ENCODE results near the gene CLCN6. TPM values are rescaled to one million over a fixed set of nuclear protein-coding genes. Genes with fewer than 3 reads are reported as not detected.

The CLCN6 gene
- total RNA-seq, 1 experiment from 2014 or later = 6.1 TPM

DNA sequence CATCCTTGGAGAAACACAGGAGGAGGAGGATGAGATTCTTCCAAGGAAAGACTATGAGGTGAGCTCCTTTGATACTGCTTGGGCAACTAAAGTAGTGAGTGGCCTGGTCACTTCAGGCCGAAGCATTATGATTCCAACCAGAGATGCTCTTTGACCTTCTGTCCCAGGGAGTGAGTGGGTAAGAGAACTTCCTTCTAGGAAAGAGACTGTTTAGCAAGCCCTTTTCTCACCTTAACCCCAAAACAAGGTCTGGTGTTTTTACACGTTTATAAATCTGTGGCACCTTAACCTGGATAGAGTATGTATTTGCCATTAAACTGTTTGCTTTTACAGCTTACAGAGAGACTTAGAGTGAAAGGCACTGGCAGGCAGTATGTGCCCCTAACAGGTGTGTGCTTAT is 1.1 kb downstream of the CLCN6 start:
- TF ChIP-seq EZH2phosphoT487 (IDR thresholded peaks at IDR 0.05; ENCODE audit: borderline replicate concordance, low read length) (no peak), CTCF (conservative IDR thresholded peaks at IDR 0.05; ENCODE audit: low read depth, low read length) (no peak), EZH2 (IDR thresholded peaks at IDR 0.05; ENCODE audit: low read length, unreplicated experiment) (no peak)
- no peaks in the 10 kb centered on the region for H3K9me2 ChIP-seq (replicated peaks; ENCODE audit: low read length)
- H3K4me1 ChIP-seq (ENCODE audit: insufficient read depth, low read length) = peaks cover 48% of the 10 kb centered on the region
- POLR2A ChIA-PET (ENCODE audit: unreplicated experiment) = interaction anchor here (0.7 kb wide), 2 partner anchors 49 to 175 kb away, joined by 4 read pairs; no protein-coding TSS in a partner anchor
- H3K79me2 ChIP-seq (ENCODE audit: low read length) = peaks cover 22% of the 10 kb centered on the region
- H3K4me3 ChIP-seq (ENCODE audit: low read length) = peak overlapping the region; percentile 83
- BruUV-seq (replicated peaks) = no TSS peak
- intact Hi-C loops (cut with micrococcal nuclease) = loop anchor here (5.0 kb wide), 1 partner anchor 70 kb away; the partner anchor contains the start of gene AGTRAP
- CTCF ChIA-PET = interaction anchor here (0.6 kb wide), 1 partner anchor 22 kb away, joined by 3 read pairs; no protein-coding TSS in a partner anchor
- no peaks in the 10 kb centered on the region for H3K27me3 ChIP-seq (ENCODE audit: low read length)
- peaks cover 2% of the 10 kb centered on the region; the same call in 1 of the 2 replicates for H3K36me3 ChIP-seq (ENCODE audit: low read depth, low read length)
- H3K4me2 ChIP-seq (ENCODE audit: low read length) = peak overlapping the region; percentile 93
- no peaks in the 10 kb centered on the region for H3K9me3 ChIP-seq (ENCODE audit: low read length)
- no peak for DNase-seq
- peak overlapping the region; percentile 85 for H3K9ac ChIP-seq (ENCODE audit: low read length)
- H3K27ac ChIP-seq (ENCODE audit: low read length) = peak overlapping the region; percentile 82; the same call in 1 of the 2 replicates
- no peaks in the 10 kb centered on the region for H3F3A ChIP-seq (ENCODE audit: low read length, unreplicated experiment)
- H4K20me1 ChIP-seq (ENCODE audit: low read length) = no peaks in the 10 kb centered on the region
- ATAC-seq = no peak
- no peak overlapping the region for H2AFZ ChIP-seq (ENCODE audit: low read length)

DNA sequence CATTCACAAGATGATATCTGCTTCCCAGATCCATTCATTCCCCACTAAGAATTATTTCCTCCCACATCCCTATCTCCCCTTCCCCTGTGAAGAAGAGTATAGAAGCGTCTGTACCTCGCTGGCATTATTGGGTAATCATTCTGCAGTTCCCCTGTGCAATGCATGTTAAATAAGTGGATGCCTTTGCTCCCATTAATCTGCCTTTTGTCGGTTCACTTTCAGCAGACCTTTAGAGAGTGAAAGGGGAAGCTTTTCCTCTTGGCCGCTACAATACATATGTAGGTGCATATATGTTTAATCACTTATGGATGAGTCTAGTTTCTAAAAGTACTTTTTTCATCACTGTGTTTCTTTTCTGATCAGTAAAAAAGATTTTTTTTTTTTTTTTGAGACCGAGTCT is 7.0 kb downstream of the CLCN6 start:
- H3K27me3 ChIP-seq (ENCODE audit: low read length) = no peaks in the 10 kb centered on the region
- ChIA-PET CTCF (no interaction called here), POLR2A (ENCODE audit: unreplicated experiment) (no interaction called here)
- H3F3A ChIP-seq (ENCODE audit: low read length, unreplicated experiment) = no peaks in the 10 kb centered on the region
- BruUV-seq (replicated peaks) = no TSS peak
- H2AFZ ChIP-seq (ENCODE audit: low read length) = no peak overlapping the region
- no peaks in the 10 kb centered on the region for H3K9me2 ChIP-seq (replicated peaks; ENCODE audit: low read length)
- H3K79me2 ChIP-seq (ENCODE audit: low read length) = peaks cover 6% of the 10 kb centered on the region; the same call in 1 of the 2 replicates
- DNase-seq = no peak
- no peak overlapping the region for H3K4me2 ChIP-seq (ENCODE audit: low read length)
- H3K4me1 ChIP-seq (ENCODE audit: insufficient read depth, low read length) = peaks cover 5% of the 10 kb centered on the region; the same call in 1 of the 2 replicates
- no peak for ATAC-seq
- H3K27ac ChIP-seq (ENCODE audit: low read length) = no peak overlapping the region
- peaks cover 14% of the 10 kb centered on the region; the same call in 1 of the 2 replicates for H3K36me3 ChIP-seq (ENCODE audit: low read depth, low read length)
- TF ChIP-seq EZH2phosphoT487 (IDR thresholded peaks at IDR 0.05; ENCODE audit: borderline replicate concordance, low read length) = no peak
- TF ChIP-seq CTCF (conservative IDR thresholded peaks at IDR 0.05; ENCODE audit: low read depth, low read length) = no peak
- no peak for TF ChIP-seq EZH2 (IDR thresholded peaks at IDR 0.05; ENCODE audit: low read length, unreplicated experiment)
- H3K9ac ChIP-seq (ENCODE audit: low read length) = no peak overlapping the region
- H4K20me1 ChIP-seq (ENCODE audit: low read length) = no peaks in the 10 kb centered on the region
- intact Hi-C loops (cut with micrococcal nuclease) = no loop called here
- H3K4me3 ChIP-seq (ENCODE audit: low read length) = no peak overlapping the region
- no peaks in the 10 kb centered on the region for H3K9me3 ChIP-seq (ENCODE audit: low read length)

- Histone ChIP-seq H3K9ac (ENCODE audit: low read length) (no peak overlapping the region), H3K36me3 (ENCODE audit: low read depth, low read length) (peaks cover 19% of the 10 kb centered on the region; the same call in 1 of the 2 replicates), H3K4me2 (ENCODE audit: low read length) (no peak overlapping the region), H3F3A (ENCODE audit: low read length, unreplicated experiment) (no peaks in the 10 kb centered on the region), H2AFZ (ENCODE audit: low read length) (no peak overlapping the region), H3K27ac (ENCODE audit: low read length) (no peak overlapping the region), H3K27me3 (ENCODE audit: low read length) (no peaks in the 10 kb centered on the region), H4K20me1 (ENCODE audit: low read length) (no peaks in the 10 kb centered on the region), H3K9me2 (replicated peaks; ENCODE audit: low read length) (no peaks in the 10 kb centered on the region), H3K4me3 (ENCODE audit: low read length) (no peak overlapping the region), H3K9me3 (ENCODE audit: low read length) (no peaks in the 10 kb centered on the region), H3K79me2 (ENCODE audit: low read length) (no peaks in the 10 kb centered on the region), H3K4me1 (ENCODE audit: insufficient read depth, low read length) (peaks cover 19% of the 10 kb centered on the region)
- BruUV-seq (replicated peaks) = no TSS peak
- ATAC-seq (no peak), DNase-seq (no peak)
- POLR2A ChIA-PET (ENCODE audit: unreplicated experiment) = no interaction called here
- intact Hi-C loops (cut with micrococcal nuclease) = no loop called here
- CTCF ChIA-PET = no interaction called here
- TF ChIP-seq EZH2 (IDR thresholded peaks at IDR 0.05; ENCODE audit: low read length, unreplicated experiment) (no peak), CTCF (conservative IDR thresholded peaks at IDR 0.05; ENCODE audit: low read depth, low read length) (no peak), EZH2phosphoT487 (IDR thresholded peaks at IDR 0.05; ENCODE audit: borderline replicate concordance, low read length) (no peak)
These were observed 11.2 kb downstream of the CLCN6 start for GRCh38 chr1:11817192-11817591.

Measured in PC-3 (cell line).